AG09319 (cell line): Measurements from ENCODE around the gene RGP1.

ENCODE experiments used
- DNase-seq: peaks from one replicate; pipeline ENCODE4 v3.0.0-alpha.2; 2010; ENCODE audit warnings: low read depth; ENCODE audit errors: extremely low read depth
- TF ChIP-seq, protein P1 (sequence below): IDR thresholded peaks from 2 replicates; pipeline ENCODE4 v1.5.1; 2011; ENCODE audit warnings: low read depth, mild to moderate bottlenecking, inconsistent platforms, low read length, moderate library complexity

The RGP1 gene

DNA sequence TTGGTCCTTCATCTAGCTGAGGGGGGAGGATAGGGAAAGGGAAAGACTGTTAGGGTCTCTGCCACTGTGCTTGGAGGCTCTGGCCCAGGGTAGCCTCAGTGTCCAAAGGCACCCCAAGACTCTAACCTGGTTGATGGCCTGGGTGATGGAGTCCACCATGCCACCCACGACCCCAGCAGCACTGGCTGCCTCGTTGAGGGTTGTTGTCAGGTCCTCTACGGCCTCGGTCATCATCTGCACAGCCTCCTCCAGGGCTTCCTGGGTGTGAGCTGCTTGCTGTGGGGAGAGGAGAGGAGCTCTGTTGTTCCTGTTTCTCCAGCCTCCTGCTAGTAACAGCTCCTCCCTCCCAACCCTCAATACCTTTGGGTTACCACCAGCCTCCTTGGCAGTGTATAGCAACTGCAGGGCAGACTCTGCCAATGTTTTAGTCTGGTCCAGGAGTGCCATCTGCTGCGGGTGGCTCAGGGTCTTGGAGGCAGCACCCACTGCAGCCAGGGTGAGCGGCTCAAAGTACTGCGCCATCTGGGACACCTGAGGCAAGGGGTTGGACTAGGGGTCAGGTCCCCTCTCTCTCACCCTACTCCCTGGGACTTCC is 43.2 kb upstream of the RGP1 start:
- DNase-seq: no peak
- TF ChIP-seq, protein P1, sequence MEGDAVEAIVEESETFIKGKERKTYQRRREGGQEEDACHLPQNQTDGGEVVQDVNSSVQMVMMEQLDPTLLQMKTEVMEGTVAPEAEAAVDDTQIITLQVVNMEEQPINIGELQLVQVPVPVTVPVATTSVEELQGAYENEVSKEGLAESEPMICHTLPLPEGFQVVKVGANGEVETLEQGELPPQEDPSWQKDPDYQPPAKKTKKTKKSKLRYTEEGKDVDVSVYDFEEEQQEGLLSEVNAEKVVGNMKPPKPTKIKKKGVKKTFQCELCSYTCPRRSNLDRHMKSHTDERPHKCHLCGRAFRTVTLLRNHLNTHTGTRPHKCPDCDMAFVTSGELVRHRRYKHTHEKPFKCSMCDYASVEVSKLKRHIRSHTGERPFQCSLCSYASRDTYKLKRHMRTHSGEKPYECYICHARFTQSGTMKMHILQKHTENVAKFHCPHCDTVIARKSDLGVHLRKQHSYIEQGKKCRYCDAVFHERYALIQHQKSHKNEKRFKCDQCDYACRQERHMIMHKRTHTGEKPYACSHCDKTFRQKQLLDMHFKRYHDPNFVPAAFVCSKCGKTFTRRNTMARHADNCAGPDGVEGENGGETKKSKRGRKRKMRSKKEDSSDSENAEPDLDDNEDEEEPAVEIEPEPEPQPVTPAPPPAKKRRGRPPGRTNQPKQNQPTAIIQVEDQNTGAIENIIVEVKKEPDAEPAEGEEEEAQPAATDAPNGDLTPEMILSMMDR: no peak

GRCh38 chr9:35706951-35707350 is 42.1 kb upstream of the RGP1 start:
- no peak for DNase-seq
- TF ChIP-seq, protein P1: no peak

DNA sequence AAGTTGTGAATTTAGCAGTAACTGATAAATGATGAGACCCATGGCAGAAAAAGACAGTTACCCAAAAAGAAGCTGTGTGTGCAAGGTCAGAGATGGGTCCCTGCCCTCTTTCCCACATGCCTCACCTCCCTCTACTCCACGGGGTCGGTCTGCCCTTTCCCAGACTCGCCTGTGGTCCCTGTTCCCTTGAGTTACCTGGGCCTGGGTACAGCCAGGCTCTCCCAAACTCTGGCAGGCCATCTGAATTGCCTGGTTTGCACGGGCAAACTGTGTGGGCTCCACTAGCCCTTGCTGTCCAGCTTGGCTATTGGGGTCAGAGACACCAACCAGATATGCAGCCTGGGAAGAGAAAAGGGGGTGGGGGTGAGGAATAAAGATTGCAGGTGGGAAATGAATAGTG is 40.9 kb upstream of the RGP1 start:
- no peak for DNase-seq
- TF ChIP-seq, protein P1: no peak

DNA sequence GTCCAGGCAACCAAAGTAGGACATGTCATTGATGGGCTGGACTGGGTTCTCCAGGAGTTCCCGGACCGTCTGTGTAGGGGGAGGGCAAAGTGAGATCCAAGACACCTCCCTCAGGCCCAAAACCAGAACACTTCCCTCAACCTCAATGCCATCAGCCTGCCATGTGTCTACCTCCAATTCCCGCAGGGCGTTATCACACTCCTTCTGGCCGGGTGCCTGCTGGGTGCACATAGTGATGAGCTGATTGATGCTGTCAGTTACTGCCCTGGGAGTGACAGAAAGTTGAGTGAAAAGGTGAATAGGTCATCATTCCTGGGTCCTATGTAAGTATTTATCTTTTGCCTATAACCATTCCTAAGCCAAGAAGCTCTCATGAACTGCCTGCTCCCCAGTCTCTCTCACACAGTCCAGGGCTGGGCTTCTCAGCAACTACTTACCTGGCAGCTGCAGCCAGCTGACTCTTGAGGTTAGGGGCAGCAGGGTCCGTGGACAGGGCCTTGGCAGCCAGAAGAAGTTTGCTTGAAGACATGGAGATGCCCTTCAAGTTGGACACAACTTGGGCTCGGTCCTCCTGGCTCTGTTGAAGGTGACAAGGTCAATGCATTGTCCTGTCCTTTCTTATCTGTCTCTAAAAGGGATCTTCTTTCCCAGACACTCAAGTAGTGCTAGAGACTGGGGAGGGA is 38.1 kb upstream of the RGP1 start:
- no peak for DNase-seq
- TF ChIP-seq, protein P1: no peak

GRCh38 chr9:35711501-35712428 is 37.3 kb upstream of the RGP1 start:
- TF ChIP-seq, protein P1: no peak
- no peak for DNase-seq

GRCh38 chr9:35712762-35713400 is 36.2 kb upstream of the RGP1 start:
- DNase-seq: no peak
- TF ChIP-seq, protein P1: no peak
